GM23338 (cell line): ENCODE data around the gene PPP2R5B. TPM values are rescaled to one million over a fixed set of nuclear protein-coding genes. Genes with fewer than 3 reads are reported as not detected.
A peak's percentile ranks its signal among the peaks of the same experiment; 100 is the strongest.

Source experiments
- ATAC-seq: fragments of 200-7000 bp; cut with Tn5 transposase; 3 replicates; pipeline ENCODE4 v1.9.1; 2020
- DNase-seq: peaks from one replicate; pipeline ENCODE4 v3.0.0-alpha.2; 2015; ENCODE audit warnings: low spot score
- H2AFZ ChIP-seq: fragments of 200-600 bp; sonication (generic); 2 replicates; pipeline ENCODE4 v1.8.0; 2016; ENCODE audit warnings: antibody characterized with exemption, mild to moderate bottlenecking, moderate library complexity
- H3F3A ChIP-seq: fragments of 200-600 bp; sonication (generic); replicated peaks from 2 replicates; pipeline ENCODE4 v1.8.0; 2017; ENCODE audit warnings: antibody characterized with exemption, mixed run types, low read depth
- H3K27ac ChIP-seq: fragments of 200-600 bp; sonication (generic); 2 replicates; pipeline ENCODE4 v1.6.1; 2016; ENCODE audit warnings: low read depth
- H3K27me3 ChIP-seq: fragments of 200-600 bp; sonication (generic); 2 replicates; pipeline ENCODE4 v1.8.0; 2016; ENCODE audit warnings: mild to moderate bottlenecking, mixed run types, moderate library complexity; ENCODE audit not compliant: insufficient read depth
- H3K36me3 ChIP-seq: fragments of 200-600 bp; sonication (generic); 2 replicates; pipeline ENCODE4 v1.8.0; 2016; ENCODE audit warnings: mild to moderate bottlenecking; ENCODE audit not compliant: insufficient read depth
- H3K4me1 ChIP-seq: fragments of 200-600 bp; sonication (generic); 2 replicates; pipeline ENCODE4 v1.8.0; 2016; ENCODE audit warnings: mild to moderate bottlenecking, moderate library complexity; ENCODE audit not compliant: insufficient read depth
- H3K4me2 ChIP-seq: fragments of 200-600 bp; sonication (generic); 2 replicates; pipeline ENCODE4 v1.7.1; 2017; ENCODE audit warnings: mixed run types
- H3K4me3 ChIP-seq: fragments of 200-600 bp; sonication (generic); 2 replicates; pipeline ENCODE4 v1.6.1; 2016; ENCODE audit warnings: mixed run types
- H3K79me2 ChIP-seq: fragments of 200-600 bp; sonication (generic); replicated peaks from 2 replicates; pipeline ENCODE4 v1.8.0; 2017; ENCODE audit warnings: mild to moderate bottlenecking; ENCODE audit not compliant: insufficient read depth
- H3K9me2 ChIP-seq: fragments of 200-600 bp; sonication (generic); 2 replicates; pipeline ENCODE4 v1.8.0; 2017; ENCODE audit not compliant: insufficient read depth
- H4K20me1 ChIP-seq: fragments of 200-600 bp; sonication (generic); replicated peaks from 2 replicates; pipeline ENCODE4 v1.8.0; 2017; ENCODE audit warnings: mild to moderate bottlenecking; ENCODE audit not compliant: insufficient read depth
- H3K27ac Mint-ChIP-seq: 2 replicates; pipeline ENCODE4 v1.8.0; 2020; ENCODE audit warnings: inconsistent platforms, mild to moderate bottlenecking, moderate library complexity, mixed read lengths
- H3K27me3 Mint-ChIP-seq: 3 replicates; pipeline ENCODE4 v1.8.0; 2022; ENCODE audit warnings: low read depth, mild to moderate bottlenecking, moderate library complexity, mixed read lengths, inconsistent platforms; ENCODE audit not compliant: insufficient read depth, poor library complexity
- H3K36me3 Mint-ChIP-seq: 3 replicates; pipeline ENCODE4 v1.8.0; 2021; ENCODE audit warnings: low read depth, mild to moderate bottlenecking, inconsistent platforms, moderate library complexity, mixed read lengths
- H3K4me1 Mint-ChIP-seq: 3 replicates; pipeline ENCODE4 v1.8.0; 2020; ENCODE audit warnings: mild to moderate bottlenecking, inconsistent platforms, mixed read lengths
- H3K4me3 Mint-ChIP-seq: 3 replicates; pipeline ENCODE4 v1.8.0; 2021; ENCODE audit warnings: moderate library complexity, mild to moderate bottlenecking, inconsistent platforms, mixed read lengths
- H3K9me3 Mint-ChIP-seq: 3 replicates; pipeline ENCODE4 v1.8.0; 2020; ENCODE audit warnings: moderate library complexity, mild to moderate bottlenecking, inconsistent platforms, mixed read lengths
- CREB1 ChIP-seq: fragments of 250-450 bp; sonication (Bioruptor Pico); IDR thresholded peaks from 2 replicates; pipeline ENCODE4 v1.5.0; 2020; ENCODE audit warnings: low read depth, mild to moderate bottlenecking, moderate library complexity
- CTCF ChIP-seq, 2 experiments: fragments of 200-600 bp in 1 of 2; sonication (generic) in 1 of 2; conservative IDR thresholded peaks; 2 replicates each; pipeline versions ENCODE4 v1.5.1 to v1.6.1; 2016 to 2017; ENCODE audit warnings: antibody characterized with exemption in 2 of 2, low read depth in 2 of 2, mild to moderate bottlenecking in 2 of 2, moderate library complexity in 1 of 2
- ETS1 ChIP-seq: IDR thresholded peaks from 2 replicates; pipeline ENCODE4 v1.6.1; 2016; ENCODE audit warnings: antibody characterized with exemption
- EZH2 ChIP-seq: fragments of 200-600 bp; sonication (generic); IDR thresholded peaks from one replicate; pipeline ENCODE4 v1.8.0; 2017; ENCODE audit warnings: antibody characterized with exemption, mild to moderate bottlenecking, low read depth; ENCODE audit not compliant: unreplicated experiment
- EZH2phosphoT487 ChIP-seq: fragments of 200-600 bp; sonication (generic); IDR thresholded peaks from one replicate; pipeline ENCODE4 v1.8.1; 2018; ENCODE audit warnings: antibody characterized with exemption; ENCODE audit not compliant: unreplicated experiment
- JUNB ChIP-seq: IDR thresholded peaks from one replicate; pipeline ENCODE4 v1.6.1; 2016; ENCODE audit warnings: antibody characterized with exemption; ENCODE audit not compliant: unreplicated experiment
- NANOG ChIP-seq: IDR thresholded peaks from 2 replicates; pipeline ENCODE4 v1.6.1; 2016; ENCODE audit warnings: antibody characterized with exemption, borderline replicate concordance
- POLR2AphosphoS5 ChIP-seq: IDR thresholded peaks from 2 replicates; pipeline ENCODE4 v1.6.1; 2016; ENCODE audit warnings: antibody characterized with exemption, low read depth
- REST ChIP-seq: IDR thresholded peaks from one replicate; pipeline ENCODE4 v1.6.1; 2018; ENCODE audit warnings: antibody characterized with exemption; ENCODE audit not compliant: unreplicated experiment
- STAT1 ChIP-seq: IDR thresholded peaks from one replicate; pipeline ENCODE4 v1.6.1; 2016; ENCODE audit warnings: antibody characterized with exemption; ENCODE audit not compliant: unreplicated experiment
- ZNF114 ChIP-seq: fragments of 250-450 bp; sonication (Bioruptor Pico); IDR thresholded peaks from 2 replicates; pipeline ENCODE4 v1.5.0; 2020; ENCODE audit warnings: mild to moderate bottlenecking, moderate library complexity
- ZNF331 ChIP-seq: fragments of 250-450 bp; sonication (Bioruptor Pico); IDR thresholded peaks from 2 replicates; pipeline ENCODE4 v1.5.0; 2020; ENCODE audit warnings: low read depth, mild to moderate bottlenecking, moderate library complexity
- ZNF462 ChIP-seq: fragments of 250-450 bp; sonication (Bioruptor Pico); IDR thresholded peaks from 2 replicates; pipeline ENCODE4 v1.5.0; 2020; ENCODE audit warnings: mild to moderate bottlenecking, moderate library complexity
- polyA plus RNA-seq: library from polyadenylated mRNA; unstranded; fragments of >200 nt; fragmentation: Nextera tagmentation; extraction: Ambion mirVana; gene quantifications from 2 replicates; pipeline ENCODE4 v1.2.1, GENCODE V29; 2016
- total RNA-seq: library from RNA; depleted of rRNA; stranded (reverse); fragments of >200 nt; shearing (Covaris generic); gene quantifications from 2 replicates; pipeline ENCODE4 v1.2.3, GENCODE V29; 2014

The PPP2R5B gene
- total and polyA plus RNA-seq, 2 experiments from 2014 or later: 2.8 to 5.8 TPM

GRCh38 chr11:64902102-64902900, 22.2 kb upstream of the PPP2R5B start:
- Histone ChIP-seq H3K27ac (no peak overlapping the region), H2AFZ (no peak overlapping the region), H3K9me2 (no peaks in the 10 kb centered on the region), H3K36me3 (no peaks in the 10 kb centered on the region), H3F3A (no peaks in the 10 kb centered on the region), H3K79me2 (no peaks in the 10 kb centered on the region), H3K4me2 (no peak overlapping the region), H4K20me1 (no peaks in the 10 kb centered on the region; the same call in none of the 2 replicates), H3K4me3 (no peak overlapping the region), H3K4me1 (no peaks in the 10 kb centered on the region), H3K27me3 (no peaks in the 10 kb centered on the region)
- Mint-ChIP-seq H3K36me3 (no peaks in the 10 kb centered on the region), H3K9me3 (no peaks in the 10 kb centered on the region), H3K4me3 (no peak overlapping the region), H3K27me3 (peaks cover 8% of the 10 kb centered on the region), H3K27ac (no peak overlapping the region), H3K4me1 (no peaks in the 10 kb centered on the region)
- DNase-seq (no peak), ATAC-seq (peak; percentile 34; the same call in 2 of the 3 replicates)
- TF ChIP-seq POLR2AphosphoS5 (no peak), EZH2 (no peak), CTCF (conservative IDR thresholded peaks at IDR 0.05; ENCODE audit: low read depth in 2 of 2) (no peak), JUNB (no peak), ZNF114 (CRISPR knock-in tag) (no peak), EZH2phosphoT487 (no peak), NANOG (no peak), ZNF331 (no peak), STAT1 (no peak), REST (no peak), CREB1 (CRISPR knock-in tag) (no peak), ZNF462 (CRISPR knock-in tag) (no peak), ETS1 (no peak)
